HUES48 (cell line): ENCODE data around the gene SMC6.
A peak's percentile ranks its signal among the peaks of the same experiment; 100 is the strongest.

Experiments used
- H3K27ac ChIP-seq: one replicate; pipeline ENCODE4 v1.7.0; 2013; ENCODE audit warnings: low read depth, low read length, inconsistent platforms
- H3K27me3 ChIP-seq: 2 replicates; pipeline ENCODE4 v1.6.1; 2013; ENCODE audit warnings: mild to moderate bottlenecking, low read length; ENCODE audit not compliant: control insufficient read depth, insufficient read depth
- H3K36me3 ChIP-seq: 2 replicates; pipeline ENCODE4 v1.6.1; 2013; ENCODE audit warnings: low read length; ENCODE audit not compliant: control insufficient read depth, insufficient read depth
- H3K4me1 ChIP-seq: 2 replicates; pipeline ENCODE4 v1.6.1; 2013; ENCODE audit warnings: mild to moderate bottlenecking, low read length; ENCODE audit not compliant: control insufficient read depth, insufficient read depth
- H3K4me3 ChIP-seq: 2 replicates; pipeline ENCODE4 v1.5.1; 2013; ENCODE audit warnings: mild to moderate bottlenecking, low read depth, low read length
- H3K9ac ChIP-seq: 2 replicates; pipeline ENCODE4 v1.6.1; 2013; ENCODE audit warnings: mild to moderate bottlenecking, low read depth, low read length, moderate library complexity
- H3K9me3 ChIP-seq: 2 replicates; pipeline ENCODE4 v1.6.1; 2013; ENCODE audit warnings: low read length; ENCODE audit not compliant: control insufficient read depth, insufficient read depth

The SMC6 gene, protein sequence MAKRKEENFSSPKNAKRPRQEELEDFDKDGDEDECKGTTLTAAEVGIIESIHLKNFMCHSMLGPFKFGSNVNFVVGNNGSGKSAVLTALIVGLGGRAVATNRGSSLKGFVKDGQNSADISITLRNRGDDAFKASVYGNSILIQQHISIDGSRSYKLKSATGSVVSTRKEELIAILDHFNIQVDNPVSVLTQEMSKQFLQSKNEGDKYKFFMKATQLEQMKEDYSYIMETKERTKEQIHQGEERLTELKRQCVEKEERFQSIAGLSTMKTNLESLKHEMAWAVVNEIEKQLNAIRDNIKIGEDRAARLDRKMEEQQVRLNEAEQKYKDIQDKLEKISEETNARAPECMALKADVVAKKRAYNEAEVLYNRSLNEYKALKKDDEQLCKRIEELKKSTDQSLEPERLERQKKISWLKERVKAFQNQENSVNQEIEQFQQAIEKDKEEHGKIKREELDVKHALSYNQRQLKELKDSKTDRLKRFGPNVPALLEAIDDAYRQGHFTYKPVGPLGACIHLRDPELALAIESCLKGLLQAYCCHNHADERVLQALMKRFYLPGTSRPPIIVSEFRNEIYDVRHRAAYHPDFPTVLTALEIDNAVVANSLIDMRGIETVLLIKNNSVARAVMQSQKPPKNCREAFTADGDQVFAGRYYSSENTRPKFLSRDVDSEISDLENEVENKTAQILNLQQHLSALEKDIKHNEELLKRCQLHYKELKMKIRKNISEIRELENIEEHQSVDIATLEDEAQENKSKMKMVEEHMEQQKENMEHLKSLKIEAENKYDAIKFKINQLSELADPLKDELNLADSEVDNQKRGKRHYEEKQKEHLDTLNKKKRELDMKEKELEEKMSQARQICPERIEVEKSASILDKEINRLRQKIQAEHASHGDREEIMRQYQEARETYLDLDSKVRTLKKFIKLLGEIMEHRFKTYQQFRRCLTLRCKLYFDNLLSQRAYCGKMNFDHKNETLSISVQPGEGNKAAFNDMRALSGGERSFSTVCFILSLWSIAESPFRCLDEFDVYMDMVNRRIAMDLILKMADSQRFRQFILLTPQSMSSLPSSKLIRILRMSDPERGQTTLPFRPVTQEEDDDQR

DNA sequence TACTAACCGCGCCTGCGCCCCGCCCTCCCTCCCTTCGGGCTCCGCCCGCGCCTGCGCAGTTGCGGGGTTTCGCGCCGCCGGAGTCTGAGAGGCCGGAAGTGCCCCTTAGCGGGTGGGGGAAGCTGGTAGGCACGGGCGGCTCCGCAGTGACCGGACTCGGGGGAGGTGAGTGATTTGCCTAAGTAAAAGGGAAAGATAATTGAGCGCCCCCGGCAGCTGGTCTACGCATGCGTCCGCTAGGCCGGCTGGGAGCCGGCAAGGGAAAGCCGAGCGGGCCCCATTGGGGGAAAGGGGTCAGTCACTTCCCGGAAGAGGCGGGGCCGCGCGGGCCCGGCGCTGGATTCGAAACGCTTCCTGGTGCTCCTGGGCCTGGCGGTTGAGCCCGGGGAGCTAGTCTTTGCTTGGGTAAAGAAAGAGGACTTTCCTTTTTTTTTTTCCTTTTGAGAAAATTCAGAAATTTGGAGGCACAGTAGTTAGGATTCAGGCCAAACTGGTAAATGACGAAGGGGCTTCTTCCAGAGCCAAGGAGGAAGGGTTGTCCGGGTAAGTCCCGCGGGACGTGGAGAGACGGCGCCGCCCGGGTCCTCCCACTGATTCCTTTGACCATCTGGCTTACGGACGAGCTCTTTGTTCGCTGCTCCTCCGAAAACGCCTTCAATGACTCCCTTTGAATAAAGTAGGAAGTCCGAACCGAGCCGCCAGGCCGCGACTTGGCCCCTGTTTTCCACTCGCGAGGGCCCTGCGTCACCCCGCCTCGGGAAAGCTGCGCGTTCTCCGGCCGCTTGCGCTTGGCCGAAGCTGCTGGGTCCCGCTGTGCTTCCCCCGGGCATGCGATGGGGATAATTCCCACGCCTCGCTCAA lies at the start of gene SMC6, which contains the start of gene GEN1:
TSS of gene SMC6 (minus strand) at position 8 of the 861 bp plus-strand sequence. CDS start 7,864 bp downstream, outside the sequence.
TSS of gene GEN1 (plus strand) at position 336 of the 861 bp plus-strand sequence. CDS start 5,806 bp downstream, outside the sequence.
- no peaks in the 10 kb centered on the region for H3K9me3 ChIP-seq
- peak within 1 kb of the TSS; percentile 99 for H3K27ac ChIP-seq
- peak within 1 kb of the TSS; percentile 80 for H3K4me3 ChIP-seq
- H3K9ac ChIP-seq = peak within 1 kb of the TSS; percentile 76
- no peaks in the 10 kb centered on the region; the same call in 1 of the 2 replicates for H3K36me3 ChIP-seq
- H3K4me1 ChIP-seq = peaks cover 32% of the 10 kb centered on the region
- H3K27me3 ChIP-seq = no peaks in the 10 kb centered on the region

DNA sequence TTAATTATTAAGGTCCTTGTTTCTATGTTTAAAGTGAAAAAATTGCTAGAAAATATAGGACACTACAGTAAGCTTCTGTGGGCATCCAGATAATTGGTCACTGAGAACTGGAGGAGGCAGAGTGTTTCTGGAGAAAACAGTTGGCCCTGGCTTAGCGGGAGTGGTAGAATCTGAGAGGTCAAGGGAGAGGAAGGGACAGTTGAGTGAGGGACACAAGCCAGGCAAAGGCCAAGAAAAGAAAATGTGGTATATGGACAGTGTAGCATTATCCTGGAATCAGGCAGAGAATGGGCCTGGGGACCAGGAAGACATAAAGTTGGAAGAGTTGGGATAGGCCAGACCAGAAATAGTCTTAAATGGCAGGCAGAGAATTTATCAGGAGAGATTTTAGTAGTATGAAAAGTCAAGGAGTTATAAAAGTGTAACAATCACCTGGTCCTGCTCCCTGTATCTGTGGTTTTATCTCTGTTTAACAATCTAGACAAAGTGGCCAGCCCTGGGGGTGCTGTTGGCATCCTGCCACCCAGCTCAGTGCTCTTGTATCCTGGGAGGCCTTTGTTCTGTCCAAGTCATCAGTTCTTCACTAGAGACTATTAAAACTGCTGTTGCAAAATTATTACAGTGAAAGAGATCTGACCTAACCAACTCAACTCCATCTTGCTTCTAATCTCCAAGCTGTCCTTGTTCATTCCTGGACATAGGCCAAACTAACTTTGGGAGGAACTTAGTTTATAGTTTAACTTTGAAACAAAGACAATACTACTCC lies 47.3 kb upstream of the SMC6 start:
- H3K27me3 ChIP-seq = no peaks in the 10 kb centered on the region
- no peaks in the 10 kb centered on the region for H3K4me1 ChIP-seq
- H3K36me3 ChIP-seq = no peaks in the 10 kb centered on the region
- H3K9ac ChIP-seq = no peak overlapping the region
- H3K27ac ChIP-seq = no peak overlapping the region
- no peaks in the 10 kb centered on the region for H3K9me3 ChIP-seq
- H3K4me3 ChIP-seq = no peak overlapping the region

DNA sequence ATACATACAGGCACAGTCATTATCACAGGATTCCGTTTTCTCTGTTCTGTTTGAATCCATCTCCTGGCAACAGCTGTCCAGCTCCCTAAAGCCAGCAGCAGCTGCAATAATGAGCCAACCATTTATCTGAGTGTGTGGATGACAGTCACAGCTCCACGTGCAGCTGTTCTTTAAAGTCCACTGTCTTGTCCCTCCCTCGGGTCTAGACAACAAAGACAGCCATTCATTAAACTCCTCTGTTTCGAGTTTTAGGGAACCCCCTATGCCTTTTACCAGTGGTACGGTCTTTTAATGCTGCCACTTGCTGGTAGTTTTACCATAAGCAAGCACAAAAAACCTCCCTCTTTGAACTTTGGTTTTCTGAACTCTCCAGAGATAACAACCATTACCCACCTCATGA lies 46.6 kb upstream of the SMC6 start:
- H3K9me3 ChIP-seq = no peaks in the 10 kb centered on the region
- no peak overlapping the region for H3K27ac ChIP-seq

DNA sequence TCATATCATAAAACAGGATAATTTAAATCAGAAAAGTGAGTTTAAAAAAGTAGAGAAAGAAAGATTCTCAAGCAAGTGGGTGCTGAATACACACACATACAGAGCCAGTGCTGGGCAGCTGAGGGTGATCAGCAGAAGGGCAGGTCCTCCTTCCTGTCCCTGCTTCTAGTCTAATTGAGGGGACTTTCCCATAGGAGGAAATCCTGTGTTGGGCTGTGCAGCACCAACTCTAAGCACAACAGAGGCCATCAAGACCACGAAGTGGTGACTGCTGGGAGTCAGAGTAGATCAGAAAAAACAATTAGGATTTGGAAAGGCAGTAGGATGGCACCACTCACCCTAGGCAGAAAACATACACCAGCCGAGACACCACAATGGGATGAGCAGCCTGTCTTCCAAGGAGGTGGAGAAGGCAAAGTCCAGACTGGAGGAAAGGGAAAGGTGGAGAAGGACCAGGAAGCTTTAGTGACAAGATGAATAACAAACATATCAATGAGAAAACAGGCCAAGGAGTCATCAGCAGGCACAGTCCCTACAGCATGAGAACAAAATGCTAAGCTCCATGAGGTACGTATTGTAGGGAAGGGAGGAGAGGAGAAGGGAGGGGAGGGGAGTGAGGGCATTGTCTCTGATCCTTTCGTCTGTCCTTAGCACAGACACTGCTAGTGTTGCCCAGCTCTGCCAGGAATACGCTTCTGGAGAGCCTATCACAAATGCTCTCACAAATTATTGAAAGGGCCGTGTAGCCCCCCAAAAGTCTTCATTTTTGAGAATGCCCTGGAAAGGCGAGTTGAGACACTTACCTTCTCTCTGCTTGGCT lies 45.9 kb upstream of the SMC6 start:
- H3K27ac ChIP-seq = no peak overlapping the region
- no peaks in the 10 kb centered on the region for H3K36me3 ChIP-seq
- no peak overlapping the region for H3K4me3 ChIP-seq
- no peaks in the 10 kb centered on the region for H3K4me1 ChIP-seq
- H3K9ac ChIP-seq = no peak overlapping the region
- no peaks in the 10 kb centered on the region for H3K27me3 ChIP-seq
- no peaks in the 10 kb centered on the region for H3K9me3 ChIP-seq

More for the DNA sequence above, 46.6 kb upstream of the SMC6 start:
- Histone ChIP-seq H3K36me3 (no peaks in the 10 kb centered on the region), H3K9ac (no peak overlapping the region), H3K4me1 (no peaks in the 10 kb centered on the region), H3K4me3 (no peak overlapping the region), H3K27me3 (no peaks in the 10 kb centered on the region)

DNA sequence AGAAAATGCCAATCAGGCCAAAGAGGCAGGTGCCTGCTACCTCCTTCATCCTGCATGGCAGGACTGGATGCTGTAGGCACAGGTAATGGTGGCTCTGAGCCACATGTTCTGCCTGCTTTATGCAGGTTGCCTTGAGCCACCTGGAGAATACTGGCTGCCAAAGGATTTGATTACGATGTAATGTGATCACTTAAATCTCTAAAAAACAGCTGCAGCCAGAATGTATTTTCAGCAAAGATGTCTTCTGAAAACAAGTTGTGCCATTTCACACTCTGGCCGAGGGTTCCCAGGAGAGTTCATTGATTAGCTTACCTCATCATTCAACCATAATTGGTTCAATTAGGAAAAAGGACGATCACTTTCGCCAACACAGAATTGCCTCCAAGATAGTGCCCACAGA lies 44.7 kb upstream of the SMC6 start:
- no peak overlapping the region for H3K4me3 ChIP-seq
- no peak overlapping the region for H3K9ac ChIP-seq
- no peaks in the 10 kb centered on the region for H3K4me1 ChIP-seq
- no peak overlapping the region for H3K27ac ChIP-seq
- no peaks in the 10 kb centered on the region for H3K9me3 ChIP-seq
- H3K27me3 ChIP-seq = no peaks in the 10 kb centered on the region
- H3K36me3 ChIP-seq = no peaks in the 10 kb centered on the region

DNA sequence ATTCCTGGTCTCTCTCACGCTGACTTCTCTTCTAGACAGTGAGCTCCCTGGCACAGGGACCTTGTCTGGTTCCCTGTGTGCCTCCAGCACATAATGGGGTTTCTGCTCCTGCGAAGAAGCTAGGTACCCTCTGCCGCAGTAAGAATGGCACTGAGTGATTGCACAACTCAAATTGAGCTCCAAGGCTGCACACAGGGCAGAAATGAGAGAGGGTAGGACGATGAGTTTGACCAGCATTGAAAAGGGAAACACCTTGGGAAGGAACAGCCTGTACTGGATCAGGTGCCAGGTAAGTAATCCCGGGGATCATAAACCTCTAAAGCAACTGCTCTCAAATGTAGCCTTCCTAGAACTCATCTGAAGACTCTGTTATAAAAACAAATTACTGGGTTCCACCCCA lies 41.7 kb upstream of the SMC6 start:
- H3K4me1 ChIP-seq = no peaks in the 10 kb centered on the region
- H3K27me3 ChIP-seq = no peaks in the 10 kb centered on the region
- H3K9me3 ChIP-seq = no peaks in the 10 kb centered on the region
- no peaks in the 10 kb centered on the region for H3K36me3 ChIP-seq
- H3K27ac ChIP-seq = no peak overlapping the region
- no peak overlapping the region for H3K9ac ChIP-seq
- H3K4me3 ChIP-seq = no peak overlapping the region

DNA sequence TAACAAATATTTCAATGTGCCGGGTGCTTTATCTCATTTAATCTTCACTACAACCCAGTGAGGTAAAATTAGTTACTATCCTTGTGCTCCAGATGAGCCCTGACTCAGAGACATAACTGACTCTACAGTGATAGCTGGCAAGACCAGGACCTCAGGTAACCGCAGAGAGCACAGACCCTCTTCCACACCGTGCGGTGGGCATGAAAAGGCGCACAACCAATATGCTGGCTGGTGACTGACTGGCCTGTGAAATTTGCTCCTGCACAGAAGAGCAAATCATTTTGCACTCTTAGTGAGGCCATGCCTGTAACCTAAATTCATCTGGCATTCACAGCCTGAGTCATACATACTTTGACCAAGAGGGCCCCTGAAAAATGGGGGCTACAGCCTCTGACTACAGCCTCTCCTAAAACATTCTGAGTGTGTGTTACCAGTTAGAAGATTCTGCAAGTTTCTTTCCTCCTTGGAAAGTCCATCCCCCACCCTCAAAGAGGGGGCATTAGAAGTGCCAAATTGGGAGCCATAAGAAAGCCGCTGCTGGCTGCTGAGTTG lies 40.3 kb upstream of the SMC6 start:
- Histone ChIP-seq H3K9me3 (no peaks in the 10 kb centered on the region), H3K36me3 (no peaks in the 10 kb centered on the region), H3K27ac (no peak overlapping the region), H3K4me1 (no peaks in the 10 kb centered on the region), H3K9ac (no peak overlapping the region), H3K4me3 (no peak overlapping the region), H3K27me3 (no peaks in the 10 kb centered on the region)

DNA sequence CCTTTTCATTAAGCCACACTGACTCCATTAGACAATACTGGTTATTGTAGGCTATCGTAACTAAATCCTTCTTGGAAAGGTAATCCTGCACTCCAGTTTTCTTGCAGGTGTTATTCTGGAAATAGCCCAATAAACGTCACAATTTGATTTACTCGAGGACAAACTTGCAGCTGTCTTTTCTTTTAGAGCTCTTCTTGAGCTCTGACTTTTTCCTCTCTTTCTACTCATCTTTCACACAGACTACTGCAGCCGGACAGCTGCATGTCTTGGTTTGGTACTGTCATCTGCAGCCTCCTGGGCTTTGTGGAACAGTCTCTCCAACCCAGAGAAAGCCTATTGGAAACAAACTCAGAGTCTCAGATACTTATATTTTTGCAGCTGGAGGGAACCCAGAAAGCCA lies 39.7 kb upstream of the SMC6 start:
- no peaks in the 10 kb centered on the region for H3K4me1 ChIP-seq
- H3K36me3 ChIP-seq = no peaks in the 10 kb centered on the region
- H3K4me3 ChIP-seq = no peak overlapping the region
- H3K27me3 ChIP-seq = no peaks in the 10 kb centered on the region
- H3K9me3 ChIP-seq = no peaks in the 10 kb centered on the region
- no peak overlapping the region for H3K9ac ChIP-seq
- no peak overlapping the region for H3K27ac ChIP-seq

DNA sequence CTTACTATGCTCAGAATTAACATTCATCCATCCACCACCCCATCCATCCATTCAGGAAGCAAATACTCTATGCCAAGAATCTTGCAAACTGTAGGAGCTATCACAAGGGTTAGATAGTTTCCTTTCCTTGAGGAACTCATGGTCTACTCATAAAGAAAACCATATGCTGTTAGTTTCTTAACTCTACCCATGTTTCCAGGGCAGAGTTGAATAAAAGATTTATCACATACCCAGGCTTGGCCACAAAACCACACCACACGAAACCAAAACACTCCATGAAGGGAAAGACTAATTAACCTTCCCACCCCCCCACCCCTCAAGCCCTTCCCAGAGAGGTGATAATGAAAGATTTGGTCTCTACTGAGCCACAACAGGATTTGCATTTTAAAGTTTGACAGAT lies 38.9 kb upstream of the SMC6 start:
- Histone ChIP-seq H3K9ac (no peak overlapping the region), H3K27me3 (no peaks in the 10 kb centered on the region)

More for the DNA sequence above, 38.9 kb upstream of the SMC6 start:
- Histone ChIP-seq H3K27ac (no peak overlapping the region), H3K36me3 (no peaks in the 10 kb centered on the region), H3K4me1 (no peaks in the 10 kb centered on the region), H3K9me3 (no peaks in the 10 kb centered on the region), H3K4me3 (no peak overlapping the region)
